Measurements from ENCODE around the gene DDO.

DDO gene

DNA sequence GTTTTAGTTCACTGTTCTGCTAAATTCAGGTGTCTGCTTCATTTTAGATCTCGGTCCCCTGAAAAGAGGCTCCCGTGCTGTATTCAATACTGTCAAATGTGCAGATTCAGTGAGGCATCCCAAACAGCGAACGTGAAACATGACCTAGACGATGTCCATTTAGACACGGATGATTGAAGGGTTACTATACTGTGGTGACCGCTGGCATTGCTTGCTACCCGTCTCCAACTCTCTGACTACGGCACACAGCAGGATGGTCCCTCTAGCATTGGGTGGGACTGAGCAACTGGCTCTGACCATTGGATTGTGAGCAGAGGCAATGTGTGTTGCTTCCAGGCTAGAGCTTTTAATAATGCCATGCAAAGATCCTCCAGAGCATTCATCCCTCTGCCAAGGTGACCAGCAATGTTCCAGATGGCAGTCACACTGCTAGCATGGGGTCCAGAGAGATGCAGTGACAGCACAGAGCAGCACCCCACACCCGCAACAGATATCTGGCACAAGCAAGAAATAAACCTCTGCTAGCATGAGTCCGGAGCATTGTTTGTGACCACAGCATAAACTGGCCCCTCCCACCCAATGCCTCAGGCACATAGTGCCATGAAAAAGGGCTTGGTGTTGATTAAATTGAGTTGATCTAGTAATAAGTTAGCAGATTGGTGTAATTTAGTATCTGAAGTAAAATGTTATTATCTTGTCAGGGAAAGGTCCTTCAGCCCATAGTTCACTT lies 66.2 kb downstream of the DDO start:
- DNase-seq (ENCODE audit: low read depth in 1 of 2, low spot score in 1 of 2) = no peak

DNA sequence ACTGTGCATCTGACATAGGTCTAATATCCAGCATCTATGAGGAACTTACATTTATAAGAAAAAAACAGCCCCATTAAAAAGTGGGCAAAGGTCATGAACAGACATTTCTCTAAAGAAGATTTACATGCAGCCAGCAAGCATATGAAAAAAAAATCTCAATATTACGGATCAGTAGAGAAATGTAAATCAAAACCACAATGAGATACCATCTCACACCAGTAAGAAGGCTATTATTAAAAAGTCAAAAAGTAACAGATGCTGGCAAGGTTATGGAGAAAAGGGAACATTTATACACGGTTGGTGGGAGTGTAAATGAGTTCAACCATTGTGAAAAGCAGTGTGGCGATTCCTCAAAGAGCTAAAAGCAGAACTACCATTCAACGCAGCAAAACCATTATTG lies 70.3 kb downstream of the DDO start:
- DNase-seq (ENCODE audit: low read depth in 1 of 2, low spot score in 1 of 2) = no peak

DNA sequence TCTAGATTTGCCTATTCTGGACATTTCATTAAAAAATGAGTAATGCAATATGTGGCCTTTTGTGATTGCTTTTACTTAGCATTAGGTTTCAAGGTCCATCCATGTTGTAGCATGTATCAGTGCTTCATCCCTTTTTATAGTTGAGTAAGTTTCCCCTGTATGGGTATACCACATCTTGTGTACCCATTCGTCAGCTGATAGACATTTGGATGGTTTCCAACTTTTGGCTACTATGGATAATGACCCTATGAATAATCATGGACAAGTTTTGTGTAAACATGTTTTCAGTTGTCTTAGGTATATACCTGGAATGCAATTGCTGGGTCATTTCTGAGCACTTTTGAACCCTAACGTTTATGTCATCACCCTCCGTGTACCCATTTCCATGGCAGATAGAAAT lies 72.6 kb downstream of the DDO start:
- DNase-seq (ENCODE audit: low read depth in 1 of 2, low spot score in 1 of 2) = no peak

All from stimulated activated CD4-positive, alpha-beta T cell treated with anti-CD3 and anti-CD28 coated beads, Interleukin-15, amount 100 ng/mL, for 1 hour (primary cell).